Measurements from ENCODE around the gene TTLL11.

TTLL11 gene

GRCh38 chr9:122086873-122087272 lies 6.2 kb downstream of the TTLL11 start:
- in situ Hi-C loops (cut with HindIII; ENCODE audit: low pct_ligation_motif_present, low sequenced_read_pairs) = no loop called here
- Histone ChIP-seq H3K4me3 (ENCODE audit: low read depth, low read length) (no peak overlapping the region), H3K27me3 (replicated peaks) (no peaks in the 10 kb centered on the region), H3K36me3 (replicated peaks) (no peaks in the 10 kb centered on the region), H3K27ac (no peak overlapping the region)
- TF ChIP-seq, protein P1, sequence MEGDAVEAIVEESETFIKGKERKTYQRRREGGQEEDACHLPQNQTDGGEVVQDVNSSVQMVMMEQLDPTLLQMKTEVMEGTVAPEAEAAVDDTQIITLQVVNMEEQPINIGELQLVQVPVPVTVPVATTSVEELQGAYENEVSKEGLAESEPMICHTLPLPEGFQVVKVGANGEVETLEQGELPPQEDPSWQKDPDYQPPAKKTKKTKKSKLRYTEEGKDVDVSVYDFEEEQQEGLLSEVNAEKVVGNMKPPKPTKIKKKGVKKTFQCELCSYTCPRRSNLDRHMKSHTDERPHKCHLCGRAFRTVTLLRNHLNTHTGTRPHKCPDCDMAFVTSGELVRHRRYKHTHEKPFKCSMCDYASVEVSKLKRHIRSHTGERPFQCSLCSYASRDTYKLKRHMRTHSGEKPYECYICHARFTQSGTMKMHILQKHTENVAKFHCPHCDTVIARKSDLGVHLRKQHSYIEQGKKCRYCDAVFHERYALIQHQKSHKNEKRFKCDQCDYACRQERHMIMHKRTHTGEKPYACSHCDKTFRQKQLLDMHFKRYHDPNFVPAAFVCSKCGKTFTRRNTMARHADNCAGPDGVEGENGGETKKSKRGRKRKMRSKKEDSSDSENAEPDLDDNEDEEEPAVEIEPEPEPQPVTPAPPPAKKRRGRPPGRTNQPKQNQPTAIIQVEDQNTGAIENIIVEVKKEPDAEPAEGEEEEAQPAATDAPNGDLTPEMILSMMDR (IDR thresholded peaks at IDR 0.05; ENCODE audit: low read depth, low read length, missing control alignments) = no peak
- no peak for DNase-seq

DNA sequence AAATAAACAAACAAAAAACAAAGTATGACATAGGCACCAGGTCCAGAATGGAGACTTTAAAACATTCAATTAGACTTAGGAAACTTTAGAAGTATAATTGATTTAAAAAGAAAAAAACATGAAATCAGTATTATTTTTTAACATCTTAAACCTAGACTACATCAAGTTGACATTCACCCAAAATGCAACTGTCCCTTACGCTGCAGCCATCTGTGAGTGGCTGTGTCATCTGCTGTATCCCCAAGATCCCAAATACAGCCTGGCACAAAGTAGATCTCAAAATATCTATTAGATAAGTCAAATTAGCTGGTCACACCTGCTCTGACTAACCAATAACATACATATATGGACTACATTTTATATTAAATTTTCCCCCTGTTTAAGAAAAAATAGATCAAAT lies 7.8 kb downstream of the TTLL11 start:
- Histone ChIP-seq H3K4me3 (ENCODE audit: low read depth, low read length) (no peak overlapping the region), H3K27ac (no peak overlapping the region), H3K36me3 (replicated peaks) (no peaks in the 10 kb centered on the region), H3K27me3 (replicated peaks) (no peaks in the 10 kb centered on the region)
- TF ChIP-seq, protein P1 (IDR thresholded peaks at IDR 0.05; ENCODE audit: low read depth, low read length, missing control alignments) = no peak
- in situ Hi-C loops (cut with HindIII; ENCODE audit: low pct_ligation_motif_present, low sequenced_read_pairs) = no loop called here
- no peak for DNase-seq

GRCh38 chr9:122084026-122084675 lies 9.0 kb downstream of the TTLL11 start:
- no peak for DNase-seq
- TF ChIP-seq, protein P1 (IDR thresholded peaks at IDR 0.05; ENCODE audit: low read depth, low read length, missing control alignments) = no peak
- Histone ChIP-seq H3K27me3 (replicated peaks) (no peaks in the 10 kb centered on the region), H3K4me3 (ENCODE audit: low read depth, low read length) (no peak overlapping the region), H3K27ac (no peak overlapping the region), H3K36me3 (replicated peaks) (no peaks in the 10 kb centered on the region)
- in situ Hi-C loops (cut with HindIII; ENCODE audit: low pct_ligation_motif_present, low sequenced_read_pairs) = no loop called here

DNA sequence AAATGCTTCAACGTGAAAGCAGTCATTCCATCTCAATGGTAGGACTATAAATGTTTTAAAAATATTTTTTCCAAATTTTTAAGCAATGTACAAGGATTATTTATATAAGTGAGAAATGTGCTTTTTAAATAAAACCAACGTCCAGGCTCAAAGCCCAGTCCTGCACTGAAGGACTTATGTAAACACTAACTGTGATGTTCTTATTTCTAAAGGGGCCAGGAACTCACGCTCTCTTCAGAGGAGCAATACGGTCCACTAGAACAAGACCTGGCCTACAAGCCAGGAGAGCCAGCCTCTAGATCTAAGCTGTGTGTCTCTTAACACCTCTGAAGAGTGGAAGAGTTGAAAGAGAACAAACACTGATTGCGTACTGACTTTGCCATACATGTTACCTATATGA lies 12.1 kb downstream of the TTLL11 start:
- DNase-seq = no peak
- no peak overlapping the region for H3K27ac ChIP-seq
- no peak overlapping the region for H3K4me3 ChIP-seq (ENCODE audit: low read depth, low read length)
- TF ChIP-seq, protein P1 (IDR thresholded peaks at IDR 0.05; ENCODE audit: low read depth, low read length, missing control alignments) = no peak
- H3K27me3 ChIP-seq (replicated peaks) = no peaks in the 10 kb centered on the region
- in situ Hi-C loops (cut with HindIII; ENCODE audit: low pct_ligation_motif_present, low sequenced_read_pairs) = no loop called here
- H3K36me3 ChIP-seq (replicated peaks) = no peaks in the 10 kb centered on the region

- no peak for DNase-seq
- Histone ChIP-seq H3K27ac (no peak overlapping the region), H3K36me3 (replicated peaks) (no peaks in the 10 kb centered on the region), H3K4me3 (ENCODE audit: low read depth, low read length) (no peak overlapping the region), H3K27me3 (replicated peaks) (no peaks in the 10 kb centered on the region)
- in situ Hi-C loops (cut with HindIII; ENCODE audit: low pct_ligation_motif_present, low sequenced_read_pairs) = no loop called here
- TF ChIP-seq, protein P1 (IDR thresholded peaks at IDR 0.05; ENCODE audit: low read depth, low read length, missing control alignments) = no peak
Measured at GRCh38 chr9:122078557-122078956, 14.6 kb downstream of the TTLL11 start.

DNA sequence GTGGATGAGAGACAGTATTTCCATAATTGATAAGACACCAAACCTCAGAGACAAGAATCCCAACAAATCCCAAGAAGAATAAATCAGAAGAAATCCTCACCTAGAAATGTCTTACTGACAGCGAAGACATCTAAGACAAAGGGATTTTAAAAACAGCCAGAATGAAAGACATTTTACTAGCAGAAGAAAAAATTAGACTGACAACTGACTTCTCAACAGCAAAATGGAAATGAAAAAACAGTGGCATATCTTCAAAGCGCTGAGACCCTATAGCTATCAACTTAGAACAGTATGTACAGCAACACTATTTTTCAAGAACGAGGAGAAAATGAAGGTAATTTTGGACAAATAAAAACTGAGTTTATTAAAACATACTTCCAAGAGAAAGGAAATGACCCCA lies 16.3 kb downstream of the TTLL11 start:
- in situ Hi-C loops (cut with HindIII; ENCODE audit: low pct_ligation_motif_present, low sequenced_read_pairs) = no loop called here
- Histone ChIP-seq H3K27ac (no peak overlapping the region), H3K27me3 (replicated peaks) (no peaks in the 10 kb centered on the region), H3K36me3 (replicated peaks) (no peaks in the 10 kb centered on the region), H3K4me3 (ENCODE audit: low read depth, low read length) (no peak overlapping the region)
- no peak for DNase-seq
- TF ChIP-seq, protein P1 (IDR thresholded peaks at IDR 0.05; ENCODE audit: low read depth, low read length, missing control alignments) = no peak
